Measurements from ENCODE around the gene PCYT2.

Gene PCYT2

DNA sequence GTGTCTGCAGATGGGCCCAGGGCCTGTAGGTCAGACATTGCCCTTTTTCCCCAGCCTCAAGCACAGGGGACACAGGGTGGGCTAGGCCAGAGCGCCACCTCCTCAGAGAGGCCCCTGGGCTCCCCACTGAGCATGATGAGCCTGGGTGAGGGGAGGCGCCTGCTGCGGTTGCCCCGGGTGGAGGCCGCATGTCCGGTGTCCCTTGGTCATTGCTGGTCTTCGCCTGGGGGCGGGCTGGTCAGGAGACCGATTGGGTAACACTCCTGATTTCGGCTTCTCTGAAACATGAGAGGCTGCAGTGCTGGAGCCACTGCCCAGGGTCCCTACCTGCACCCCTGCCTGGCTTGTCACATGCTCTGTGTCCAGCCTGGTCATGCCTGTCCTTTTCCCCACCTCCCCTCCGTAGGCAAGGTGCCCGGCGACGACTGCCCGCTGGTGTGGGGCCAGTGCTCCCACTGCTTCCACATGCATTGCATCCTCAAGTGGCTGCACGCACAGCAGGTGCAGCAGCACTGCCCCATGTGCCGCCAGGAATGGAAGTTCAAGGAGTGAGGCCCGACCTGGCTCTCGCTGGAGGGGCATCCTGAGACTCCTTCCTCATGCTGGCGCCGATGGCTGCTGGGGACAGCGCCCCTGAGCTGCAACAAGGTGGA, 11.6 kb downstream of the PCYT2 start:
- no peak for DNase-seq

DNA sequence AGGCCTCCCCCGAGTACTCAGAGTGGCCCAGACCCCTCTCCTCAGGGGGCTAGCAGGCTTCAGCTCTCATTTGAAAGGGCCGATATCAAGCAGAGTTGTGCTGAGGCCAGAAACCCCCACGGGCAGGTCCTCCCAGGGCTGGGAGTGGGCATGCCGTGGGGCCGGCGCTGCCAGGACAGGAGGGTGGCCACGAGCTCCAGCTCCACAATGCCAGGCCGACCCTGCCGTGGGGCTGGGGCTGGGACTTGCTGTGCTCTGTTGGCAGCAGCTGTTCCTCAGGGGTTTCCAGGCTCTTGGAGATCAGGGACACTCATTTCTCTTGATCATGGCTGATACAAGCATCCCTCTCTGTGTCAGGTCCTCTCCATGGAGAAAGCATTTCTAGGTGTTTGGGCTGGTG, 12.3 kb downstream of the PCYT2 start:
- no peak for DNase-seq

DNA sequence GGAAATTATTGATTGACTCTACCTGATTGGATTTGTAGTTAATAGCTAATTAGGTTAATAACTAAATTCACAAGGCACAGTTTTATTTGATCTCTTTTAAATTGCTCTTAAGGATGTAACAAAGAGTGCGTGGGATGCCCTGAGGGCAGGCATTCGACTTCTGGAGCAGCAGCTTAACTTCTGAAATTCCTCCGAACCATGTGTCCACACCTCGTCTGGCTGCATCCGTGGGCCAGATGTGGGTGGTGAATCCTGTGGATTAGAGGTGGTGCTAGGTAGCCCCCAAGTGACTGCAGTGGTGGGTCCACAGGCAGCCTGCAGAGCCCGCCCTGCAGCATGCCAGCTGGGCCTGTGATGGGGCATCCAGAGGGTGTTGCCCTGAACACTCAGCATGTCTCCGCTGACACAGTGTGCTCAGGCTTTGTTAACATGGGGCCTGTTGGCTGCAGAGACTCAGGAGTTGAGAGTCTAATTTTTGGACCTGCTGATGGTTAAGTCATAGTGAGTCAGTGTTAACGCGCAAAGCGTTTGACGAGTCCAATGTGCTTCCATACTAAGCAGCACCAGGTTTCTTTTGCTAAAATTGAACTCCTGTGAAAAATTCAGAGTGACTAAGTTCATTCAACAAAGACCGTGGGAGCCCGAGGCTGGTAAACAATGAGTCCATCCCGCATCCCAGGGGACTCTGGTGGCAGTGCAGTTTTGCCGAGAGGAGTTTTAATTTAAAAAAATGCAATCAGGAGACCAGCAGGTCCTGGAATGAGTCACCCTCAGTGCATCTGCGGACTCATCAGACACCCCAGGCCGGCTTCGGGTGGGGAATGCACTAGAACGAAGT, 13.0 kb downstream of the PCYT2 start:
- no peak for DNase-seq

DNA sequence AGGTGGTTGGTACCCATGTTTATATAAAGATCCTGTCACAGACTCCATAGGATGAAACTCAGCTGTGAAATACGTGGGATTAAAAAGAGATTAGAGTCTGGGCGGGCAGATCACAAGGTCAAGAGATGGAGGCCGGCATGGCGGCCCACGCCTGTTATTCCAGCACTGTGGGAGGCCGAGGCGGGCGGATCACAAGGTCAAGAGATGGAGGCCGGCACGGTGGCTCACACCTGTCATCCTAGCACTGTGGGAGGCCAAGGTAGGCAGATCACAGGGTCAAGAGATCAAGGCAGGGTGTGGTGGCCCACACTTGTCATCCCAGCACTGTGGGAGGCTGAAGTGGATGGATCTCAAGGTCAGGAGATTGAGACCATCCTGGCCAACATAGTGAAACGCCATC, 15.8 kb downstream of the PCYT2 start:
- no peak for DNase-seq

GRCh38 chr17:81891303-81891552, 20.0 kb downstream of the PCYT2 start:
- DNase-seq: no peak

GRCh38 chr17:81890447-81891302, 20.5 kb downstream of the PCYT2 start:
- DNase-seq: peak; percentile 34

- no peak for DNase-seq
These were observed 21.6 kb downstream of the PCYT2 start for GRCh38 chr17:81889602-81890001.

DNA sequence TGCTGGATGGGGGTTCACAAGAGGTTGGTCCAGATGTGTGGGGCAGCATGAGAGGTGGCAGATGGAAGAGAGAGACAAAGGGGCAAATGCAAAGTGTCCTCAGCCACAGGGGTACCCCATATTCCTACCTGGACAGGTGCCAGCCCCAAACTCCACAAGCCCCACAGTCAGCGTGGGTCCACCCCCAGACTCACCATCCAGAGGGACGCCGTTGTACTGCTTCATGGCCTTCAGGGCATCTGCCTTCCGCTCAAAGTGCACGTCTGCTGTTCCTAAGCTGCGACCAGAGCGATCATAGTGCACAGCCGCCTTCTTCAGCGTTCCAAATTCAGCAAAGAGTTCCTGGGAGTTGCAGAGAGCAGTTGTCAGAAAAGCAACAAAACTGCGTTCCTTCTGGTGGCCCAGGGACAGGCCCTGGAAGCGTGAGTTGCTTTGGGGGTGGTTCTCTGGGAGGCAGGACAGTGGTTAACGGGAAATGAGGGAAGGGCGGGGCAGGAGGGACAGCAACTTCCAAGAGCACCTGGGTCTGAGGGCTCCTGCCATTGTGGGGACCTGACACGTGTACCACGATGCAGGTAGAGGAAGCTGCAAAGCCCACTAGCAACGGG, 22.1 kb downstream of the PCYT2 start:
- no peak for DNase-seq

DNA sequence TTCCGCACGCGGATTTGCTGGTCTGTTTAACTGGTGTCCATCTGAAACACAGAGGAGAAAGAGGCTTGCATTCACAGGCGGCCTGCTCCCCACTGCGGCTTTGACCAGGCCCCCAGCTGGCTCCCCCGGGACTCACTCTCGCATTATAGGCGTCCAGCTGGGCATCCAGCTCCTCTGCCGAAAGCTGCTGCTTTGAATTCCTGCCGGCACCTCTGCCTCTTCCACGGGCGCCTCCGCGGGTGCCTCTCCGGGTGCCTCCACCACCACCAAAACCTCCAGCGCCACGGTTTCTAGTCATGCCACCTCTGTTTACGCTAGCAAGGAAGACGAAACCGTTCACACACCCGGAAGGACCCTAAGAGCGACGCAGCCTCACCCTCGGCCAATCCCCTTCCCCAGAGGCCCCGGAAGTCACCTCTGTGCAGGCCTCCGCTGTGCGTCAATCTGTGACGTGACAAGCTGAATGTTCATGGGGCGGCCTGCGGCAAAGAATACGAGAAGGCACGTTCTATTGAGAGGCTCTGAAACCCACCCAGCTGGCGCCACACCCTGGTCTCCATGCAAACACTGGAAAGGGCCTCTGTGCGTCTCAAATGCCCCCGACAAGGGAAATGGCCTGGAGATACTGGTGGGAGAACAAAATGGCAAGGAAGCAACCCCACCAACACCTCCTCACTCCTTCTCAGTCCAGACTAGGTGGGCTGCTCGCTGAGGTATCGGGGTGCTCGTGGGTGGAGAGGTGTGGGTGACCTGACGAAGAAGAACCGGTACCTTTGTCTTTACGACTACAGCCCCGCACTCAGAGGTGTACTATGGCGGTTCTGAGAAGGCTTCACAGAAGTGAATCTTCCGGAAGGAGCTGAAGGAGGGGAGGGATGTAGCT, 22.9 kb downstream of the PCYT2 start:
- no peak for DNase-seq

DNA sequence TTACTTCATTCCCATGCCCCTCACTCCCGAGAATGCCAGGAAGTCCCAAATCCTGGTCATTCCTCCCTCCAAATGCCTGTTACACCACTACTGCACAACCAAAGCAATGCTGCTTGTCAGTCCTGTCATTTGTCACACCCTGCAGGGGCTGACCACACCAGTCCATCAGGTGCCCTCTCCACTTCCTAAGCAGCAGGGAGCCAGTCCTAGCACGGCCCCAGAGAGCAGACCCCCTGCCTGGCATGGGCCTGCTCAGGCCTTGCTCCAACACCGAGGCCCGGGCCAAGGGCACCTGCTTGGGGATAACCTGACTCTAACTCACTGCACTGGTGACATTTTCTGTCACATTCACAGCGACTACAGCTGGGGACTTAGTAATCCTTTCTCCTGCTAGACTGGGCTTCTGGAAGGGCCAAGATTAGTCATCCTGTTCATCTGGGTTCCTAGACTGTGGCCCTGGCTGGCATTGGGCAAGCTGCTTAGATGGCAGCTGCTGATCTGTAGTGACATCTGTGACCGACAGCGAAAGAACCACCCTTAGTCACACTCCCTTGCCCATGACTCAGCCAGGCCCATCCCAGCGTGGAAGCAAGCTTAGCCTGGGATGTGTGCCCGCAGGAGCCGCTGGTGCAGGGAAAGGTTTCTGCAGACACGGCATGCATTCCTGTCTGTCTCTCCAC, 25.2 kb downstream of the PCYT2 start:
- DNase-seq: no peak

DNA sequence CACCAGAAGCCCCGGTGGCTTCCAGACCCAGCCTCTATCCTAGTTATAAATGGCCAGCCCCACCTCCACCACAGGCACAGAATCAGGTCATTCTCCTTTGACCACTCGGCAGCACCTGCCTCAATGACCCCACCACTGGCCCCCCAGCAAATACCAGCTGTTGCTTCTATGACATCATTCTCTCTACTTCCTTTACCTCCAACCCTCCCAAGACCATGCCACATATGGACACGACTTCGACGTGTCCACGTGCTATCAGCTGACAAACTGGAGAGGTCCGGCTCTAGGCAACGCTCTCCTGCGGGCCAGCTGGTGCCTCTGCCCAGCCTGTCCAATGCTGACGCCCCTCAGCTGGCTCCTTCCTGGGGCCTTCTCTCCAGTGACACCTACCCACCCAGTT, 25.7 kb downstream of the PCYT2 start:
- DNase-seq: no peak

- no peak for DNase-seq
These were observed 26.2 kb downstream of the PCYT2 start for GRCh38 chr17:81884968-81885367.

- DNase-seq: no peak
These were observed 26.7 kb downstream of the PCYT2 start for GRCh38 chr17:81884520-81884919.

DNA sequence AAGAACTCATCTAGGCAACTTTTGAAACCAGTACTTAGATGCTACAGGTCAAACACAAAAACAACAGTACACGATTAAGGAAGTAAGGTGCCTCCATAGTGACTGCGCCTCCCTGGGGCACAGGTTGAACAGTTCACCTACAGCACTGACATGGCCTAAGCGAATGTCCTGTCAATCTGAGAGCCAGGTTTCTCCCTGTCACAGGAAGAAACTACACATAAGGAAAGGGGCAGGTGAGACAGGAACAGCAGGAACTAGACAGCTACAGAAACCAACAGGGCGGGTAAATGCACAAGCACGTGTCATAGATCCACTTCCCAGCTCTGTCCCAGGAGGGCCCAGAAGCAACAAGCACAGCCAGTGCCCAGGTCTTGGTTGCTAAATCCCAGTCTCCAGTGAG, 32.1 kb downstream of the PCYT2 start:
- no peak for DNase-seq

DNA sequence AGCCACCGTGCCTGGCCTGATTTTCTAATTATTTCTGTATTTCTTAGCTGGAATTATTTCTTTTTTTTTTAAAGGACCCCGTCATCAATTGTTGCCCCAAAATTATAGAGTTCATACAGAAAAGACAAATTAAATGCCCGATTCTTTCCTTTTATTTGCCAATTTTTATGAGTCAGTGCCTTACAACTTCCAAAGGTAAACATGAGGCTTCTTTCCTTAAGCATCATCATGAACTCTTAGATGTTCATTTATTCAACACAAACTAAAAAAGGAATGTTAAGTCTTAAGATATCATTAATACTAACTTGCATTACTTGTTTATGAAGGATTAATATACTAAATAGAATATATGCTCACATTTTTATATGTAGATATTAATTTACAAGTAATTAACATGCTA, 32.9 kb downstream of the PCYT2 start:
- DNase-seq: no peak

GRCh38 chr17:81877569-81877968, 33.6 kb downstream of the PCYT2 start:
- DNase-seq: no peak

DNA sequence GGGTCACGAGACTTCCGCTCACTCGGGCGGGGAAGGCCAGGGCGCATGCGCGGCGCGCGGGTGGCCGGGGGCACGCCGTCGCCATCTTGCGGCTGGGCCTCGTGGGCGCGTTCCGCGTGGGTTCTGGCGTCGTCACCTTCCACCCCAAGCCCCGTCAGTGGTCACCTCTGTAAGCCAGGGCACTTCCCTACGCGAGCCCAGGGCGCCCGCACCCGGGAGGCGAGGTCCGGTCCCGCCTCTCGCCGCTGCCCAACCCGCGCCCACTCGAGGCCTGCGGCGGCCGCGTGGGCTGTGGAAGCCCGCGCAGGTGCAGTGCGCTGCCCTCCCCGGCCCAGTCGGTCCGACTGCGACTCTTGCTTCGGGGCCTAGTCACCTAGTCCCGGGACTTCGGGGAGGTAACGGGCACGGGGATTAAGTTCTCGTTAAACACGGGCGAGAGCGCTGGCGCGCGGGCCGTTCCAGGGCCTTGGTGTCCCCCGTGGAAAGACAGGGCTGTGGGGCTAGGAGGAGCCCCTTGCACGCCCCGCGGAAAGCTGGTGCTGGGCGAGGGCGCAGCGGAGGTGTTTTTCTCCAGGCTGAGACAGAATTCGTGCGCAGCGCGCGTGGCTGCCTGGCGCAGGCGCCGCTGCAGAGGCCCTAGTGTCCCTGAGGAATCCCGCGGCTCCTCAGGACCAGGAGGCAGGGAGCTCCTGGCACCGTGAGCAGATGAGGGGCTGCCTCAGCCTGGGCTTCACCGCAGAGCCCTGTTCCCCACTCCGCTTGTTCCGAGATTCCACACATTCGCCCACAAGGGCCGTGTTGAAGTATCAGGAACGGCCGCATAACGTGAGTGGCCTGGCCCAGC, 39.6 kb downstream of the PCYT2 start:
- DNase-seq: peak; percentile 92

DNA sequence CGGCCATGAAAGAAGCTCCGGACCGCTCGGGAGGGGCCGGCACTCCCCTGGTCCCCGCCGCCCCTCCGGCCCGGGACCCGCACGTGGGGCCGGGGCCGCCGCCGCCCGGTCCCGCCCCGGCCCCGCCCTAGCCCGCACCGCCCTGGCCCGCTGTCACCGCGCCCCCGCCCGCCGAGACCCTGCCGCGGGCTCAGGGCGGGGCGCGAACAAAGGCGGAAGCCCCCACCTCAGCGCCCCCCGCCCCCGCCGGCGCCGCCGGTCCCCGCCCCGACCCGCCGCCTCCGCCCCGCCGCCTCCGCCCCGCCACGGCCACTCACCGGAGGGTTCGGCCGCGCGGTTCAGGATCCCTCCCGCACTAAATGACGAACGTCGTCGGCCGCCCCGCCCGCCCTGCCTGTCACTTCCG, 40.2 kb downstream of the PCYT2 start, which contains the start of gene ARHGDIA:
TSS of gene ARHGDIA (minus strand) at position 357 of the 406 bp plus-strand sequence. CDS start 1,407 bp downstream, outside the sequence.
- DNase-seq: no peak

- peak; percentile 67 for DNase-seq
These were observed 40.8 kb downstream of the PCYT2 start for GRCh38 chr17:81870131-81870980.

Measured in OCI-M1 (cell line).